ENCODE results near the gene FRAS1.

DNA sequence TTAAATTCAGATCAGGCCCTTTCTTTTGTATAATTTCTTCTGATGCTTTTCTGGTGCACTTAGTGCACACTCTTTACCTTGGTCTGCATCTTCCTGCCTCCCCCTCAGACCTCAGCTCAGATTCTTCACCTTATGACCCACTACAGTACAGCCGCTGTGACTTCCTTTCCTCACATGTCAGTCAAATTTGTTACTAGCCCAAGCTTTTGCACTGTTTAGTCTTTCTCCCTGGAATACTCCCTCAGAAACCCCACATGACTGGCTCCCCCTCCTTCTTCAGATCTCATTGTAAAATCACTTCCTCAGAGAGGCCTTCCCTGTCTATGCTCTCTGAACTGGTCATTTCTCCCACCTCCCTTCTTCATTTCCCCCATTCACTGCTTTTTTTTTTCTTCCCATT is 132.9 kb downstream of the FRAS1 start:
- TF ChIP-seq EZH2 (IDR thresholded peaks at IDR 0.05) = no peak
- no peak for TF ChIP-seq POLR2AphosphoS5 (IDR thresholded peaks at IDR 0.05; ENCODE audit: borderline replicate concordance, low read depth, low read length)
- no peak for TF ChIP-seq FOXP2 (optimal IDR thresholded peaks at IDR 0.05; ENCODE audit: control extremely low read depth, extremely low read length, insufficient read depth)
